Activated gamma-delta T cell treated with Interleukin-2 at 50 U/mL for 16 hours (primary cell): ENCODE results near the gene PTPRN2.

Source experiments
- DNase-seq: peaks from one replicate; pipeline ENCODE4 v3.0.0-alpha.2; 2020

The PTPRN2 gene

GRCh38 chr7:158486919-158487318, 100.7 kb downstream of the PTPRN2 start:
- DNase-seq, result no peak

DNA sequence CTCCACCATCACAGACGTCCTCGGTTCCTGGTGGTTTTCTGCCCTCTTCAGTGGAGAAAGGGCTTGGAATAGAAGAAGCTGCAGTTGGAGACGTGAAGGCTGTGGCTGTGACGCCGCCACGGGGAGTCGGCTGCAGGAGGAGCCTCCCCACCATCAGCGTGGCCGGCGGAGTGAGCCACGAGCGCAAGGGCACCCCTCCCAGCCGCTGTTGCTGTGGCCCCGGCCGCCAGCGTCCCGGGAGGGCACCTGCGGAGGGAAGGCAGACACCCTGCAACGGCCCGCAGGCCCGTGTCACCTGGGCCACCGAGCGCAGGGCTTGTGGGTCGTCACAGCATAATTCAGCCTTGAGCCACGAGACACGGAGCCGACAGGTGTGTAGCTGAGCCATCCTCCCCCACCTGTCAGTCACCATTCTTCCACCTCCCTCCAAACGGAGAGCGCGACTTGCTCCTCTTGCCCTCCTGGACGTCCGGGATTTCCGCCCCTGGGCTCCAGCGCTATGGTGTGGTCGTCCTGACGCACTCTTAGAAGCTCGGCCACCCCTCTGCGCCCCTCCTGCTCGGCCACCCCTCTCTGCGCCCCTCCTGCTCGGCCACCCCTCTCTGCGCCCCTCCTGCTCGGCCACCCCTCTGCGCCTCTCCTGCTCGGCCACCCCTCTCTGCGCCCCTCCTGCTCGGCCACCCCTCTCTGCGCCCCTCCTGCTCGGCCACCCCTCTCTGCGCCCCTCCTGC, 102.7 kb downstream of the PTPRN2 start:
- DNase-seq, result no peak

DNA sequence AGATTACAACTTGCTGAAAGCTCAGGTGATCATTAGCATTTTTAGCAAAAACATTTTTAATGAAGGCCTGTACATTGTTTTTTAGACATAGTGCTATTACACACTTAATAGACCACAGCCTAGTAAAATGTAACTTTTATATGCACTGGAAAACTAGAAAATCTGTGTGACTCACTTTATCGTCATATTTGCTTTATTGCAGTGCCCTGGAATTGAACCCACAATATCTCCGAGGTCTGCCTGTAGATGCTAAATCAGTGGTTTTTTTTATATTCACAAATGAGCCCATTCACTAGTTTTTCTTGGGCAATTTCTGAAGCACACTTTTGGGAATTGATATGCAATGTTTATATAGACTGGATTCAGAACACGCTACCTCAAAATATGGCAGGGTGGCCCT, 105.1 kb downstream of the PTPRN2 start:
- DNase-seq, result no peak

DNA sequence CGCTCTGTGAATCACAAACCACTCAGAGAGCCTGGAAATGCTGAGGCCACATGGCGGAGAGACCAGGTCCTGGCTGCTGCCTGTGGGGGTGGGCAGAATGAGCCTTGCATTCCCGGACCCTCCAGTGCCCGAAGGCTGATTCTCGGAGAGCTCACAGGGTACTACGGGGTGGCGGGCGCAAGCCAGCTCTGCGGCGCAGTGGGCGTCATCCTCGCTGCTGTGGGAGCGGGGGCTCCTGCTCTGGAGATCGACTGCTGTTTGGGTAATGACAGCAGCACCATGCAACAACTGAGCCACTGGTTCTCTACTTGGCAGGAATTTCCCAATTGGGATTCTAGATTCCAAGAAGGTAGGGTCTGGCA, 108.0 kb downstream of the PTPRN2 start:
- no peak for DNase-seq

DNA sequence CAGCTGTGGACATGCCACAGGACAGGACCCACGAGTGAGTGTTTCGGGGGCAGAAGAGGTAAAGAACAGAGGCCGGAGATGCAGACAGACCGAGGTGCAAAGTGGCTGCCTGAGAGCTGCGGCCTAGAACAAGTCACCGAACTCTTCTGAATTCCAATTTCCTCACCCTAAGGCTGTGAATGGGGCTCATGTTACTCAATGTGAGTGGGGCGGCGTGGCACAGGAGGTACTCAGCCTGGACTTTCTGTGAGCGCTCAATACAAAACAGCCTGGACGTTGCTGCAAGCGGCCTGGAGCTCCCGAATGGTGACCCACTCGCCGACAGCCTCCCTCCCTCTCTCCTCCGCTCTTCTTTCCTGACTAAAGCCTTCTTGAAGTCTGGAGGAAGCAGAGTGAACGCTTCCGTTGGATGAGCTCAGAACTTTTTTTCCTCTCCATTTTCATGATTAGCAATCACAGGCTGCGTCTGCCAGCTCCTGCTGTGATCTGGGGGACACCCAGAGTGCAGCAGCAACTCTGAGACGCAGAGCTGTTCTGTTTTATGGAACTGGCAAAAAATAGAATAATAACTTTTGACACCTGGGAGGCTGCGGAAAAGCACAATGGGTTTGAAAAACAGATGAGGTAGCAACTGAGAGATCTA, 108.5 kb downstream of the PTPRN2 start:
- DNase-seq, result no peak

- DNase-seq, result no peak
Measured at GRCh38 chr7:158477866-158478265, 109.8 kb downstream of the PTPRN2 start.

- DNase-seq, result no peak
Measured at GRCh38 chr7:158476331-158476932, 111.2 kb downstream of the PTPRN2 start.

DNA sequence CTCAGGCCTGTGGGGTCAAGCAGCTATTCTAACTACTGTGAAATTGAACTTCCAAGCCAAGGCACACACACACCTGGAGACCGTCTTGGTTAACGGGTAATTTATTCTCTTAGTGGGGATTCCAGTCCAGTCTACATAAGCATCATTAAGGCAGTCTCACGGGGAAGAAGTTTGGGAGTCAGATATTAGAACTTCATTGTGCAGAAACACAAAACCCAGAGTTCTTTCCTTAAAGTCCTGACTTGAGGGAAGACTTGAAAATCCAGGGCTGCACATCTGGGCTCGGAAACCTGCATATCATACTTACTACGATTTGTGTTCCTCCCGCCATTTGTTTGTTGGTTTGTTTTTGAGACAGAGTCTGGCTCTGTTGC, 112.0 kb downstream of the PTPRN2 start:
- no peak for DNase-seq

DNA sequence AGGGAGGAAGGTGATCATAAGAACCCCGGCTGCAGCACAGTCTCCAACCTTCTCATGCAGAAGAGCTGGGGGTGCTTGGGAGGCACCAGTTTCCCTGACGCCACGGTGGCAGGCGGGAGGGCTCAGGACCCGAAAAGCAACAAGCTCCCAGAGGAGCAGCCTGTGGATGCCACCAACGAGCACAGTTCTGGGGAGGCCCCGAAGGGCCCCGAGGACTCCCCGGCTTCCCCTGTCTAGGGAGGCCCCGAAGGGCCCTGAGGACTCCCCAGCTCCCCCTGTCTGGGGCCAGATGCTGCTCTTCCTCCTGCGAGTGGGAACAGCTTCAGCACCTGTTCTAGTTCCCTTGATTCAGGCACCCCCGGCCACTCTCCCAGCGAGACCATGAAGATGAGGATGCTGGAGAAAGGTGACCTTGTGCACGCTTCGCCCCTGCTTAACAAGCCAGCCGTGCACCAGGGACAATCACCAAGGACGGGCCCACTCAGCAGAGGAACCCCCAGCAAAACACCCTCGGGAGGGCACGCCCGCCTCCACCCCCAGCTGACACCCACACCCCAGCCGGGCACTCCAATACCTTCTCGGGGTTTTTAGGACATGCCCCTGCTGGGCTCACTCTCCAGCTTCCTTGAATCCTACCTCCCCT, 112.5 kb downstream of the PTPRN2 start:
- no peak for DNase-seq

- DNase-seq, result no peak
Measured at GRCh38 chr7:158474488-158474887, 113.1 kb downstream of the PTPRN2 start.

DNA sequence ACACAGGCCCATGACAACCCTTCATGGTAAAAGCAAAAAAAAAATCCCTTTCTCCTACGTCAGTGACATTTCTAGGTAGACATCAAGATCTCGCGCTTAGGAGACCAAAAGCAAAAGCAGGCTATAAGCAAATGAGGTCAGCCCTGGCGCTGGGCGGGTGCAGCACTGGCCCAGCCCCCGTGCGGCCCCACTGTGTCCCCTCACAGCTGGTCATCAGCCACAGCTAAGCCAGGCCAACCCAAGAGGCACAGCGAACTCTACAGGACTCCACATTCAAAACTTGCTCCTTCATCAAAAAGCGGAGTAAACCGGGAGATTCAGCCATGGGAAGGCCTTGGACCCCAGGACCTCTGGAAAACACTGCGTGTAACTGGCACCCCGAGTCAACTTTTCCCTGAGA, 113.7 kb downstream of the PTPRN2 start:
- no peak for DNase-seq

- DNase-seq, result no peak
Measured at GRCh38 chr7:158473221-158473620, 114.4 kb downstream of the PTPRN2 start.

- no peak for DNase-seq
Measured at GRCh38 chr7:158472596-158472995, 115.0 kb downstream of the PTPRN2 start.

- no peak for DNase-seq
Measured at GRCh38 chr7:158471716-158472115, 115.9 kb downstream of the PTPRN2 start.

GRCh38 chr7:158470336-158470735, 117.3 kb downstream of the PTPRN2 start:
- no peak for DNase-seq

GRCh38 chr7:158469396-158470051, 118.1 kb downstream of the PTPRN2 start:
- no peak for DNase-seq

DNA sequence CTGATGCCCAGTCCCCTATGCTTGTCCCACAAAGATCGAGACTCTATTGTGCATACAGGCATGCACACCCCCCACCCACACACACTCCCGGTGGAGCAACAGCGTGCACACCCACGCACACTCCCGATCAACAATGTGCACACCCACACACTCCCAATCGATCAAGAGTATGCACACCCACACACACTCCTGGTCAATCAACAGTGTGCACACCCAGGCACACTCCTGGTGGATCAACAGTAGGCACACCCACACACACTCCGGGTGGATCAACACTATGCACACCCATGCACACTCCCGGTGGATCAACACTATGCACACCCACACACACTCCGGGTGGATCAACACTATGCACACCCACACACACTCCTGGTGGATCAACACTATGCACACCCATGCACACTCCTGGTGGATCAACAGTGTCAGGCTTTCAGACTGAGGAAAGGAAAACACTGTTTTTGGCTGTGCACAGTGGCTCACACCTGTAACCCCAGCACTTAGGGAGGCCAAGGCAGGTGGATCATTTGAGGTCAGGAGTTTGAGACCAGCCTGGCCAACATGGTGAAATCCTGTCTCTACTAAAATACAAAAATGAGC, 118.8 kb downstream of the PTPRN2 start:
- DNase-seq, result no peak

GRCh38 chr7:158468181-158468580, 119.4 kb downstream of the PTPRN2 start:
- no peak for DNase-seq

GRCh38 chr7:158467562-158467961, 120.1 kb downstream of the PTPRN2 start:
- DNase-seq, result no peak

- DNase-seq, result no peak
Measured at GRCh38 chr7:158463317-158463716, 124.3 kb downstream of the PTPRN2 start.

GRCh38 chr7:158461824-158462223, 125.8 kb downstream of the PTPRN2 start:
- DNase-seq, result no peak

GRCh38 chr7:158460665-158461064, 127.0 kb downstream of the PTPRN2 start:
- DNase-seq, result no peak

GRCh38 chr7:158458716-158459282, 128.8 kb downstream of the PTPRN2 start:
- no peak for DNase-seq
